Body of pancreas (tissue), 4 donors: ENCODE measurements around the gene IQGAP2.

Experiments
- POLR2A ChIP-seq, 3 donors: fragments of 450-650 bp; IDR thresholded peaks; one replicate each; pipeline ENCODE4 v1.6.1; 2016; ENCODE audit warnings: antibody characterized with exemption in 3 of 3, mild to moderate bottlenecking in 2 of 3
- TF ChIP-seq, protein P1 (sequence below), 7 experiments: fragments of 450-650 bp in 4 of 7; fragments of 200-600 bp in 3 of 7; sonication (generic) in 3 of 7; IDR thresholded peaks; one replicate each; pipeline ENCODE4 v1.5.1; 2016 to 2019; ENCODE audit warnings: antibody characterized with exemption in 7 of 7

DNA sequence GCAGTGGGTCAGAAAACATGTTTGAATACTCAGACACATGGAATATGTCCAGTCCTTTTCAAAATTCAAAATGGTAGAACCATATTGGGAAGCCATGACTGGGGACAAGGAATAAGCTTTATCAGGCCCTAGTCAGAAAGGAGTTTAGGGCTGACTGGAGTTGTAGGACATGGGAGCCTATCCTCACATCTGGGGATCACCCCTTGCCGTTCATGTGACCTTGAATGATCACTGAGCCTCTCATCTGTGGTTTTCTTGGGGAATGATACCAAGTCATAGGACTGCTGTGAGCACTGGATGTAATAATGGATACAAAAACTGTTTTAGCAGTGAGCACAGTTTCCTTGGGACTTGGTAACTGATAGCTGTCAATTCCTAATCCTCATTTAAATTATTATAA, 84.7 kb downstream of the IQGAP2 start:
- TF ChIP-seq, protein P1, sequence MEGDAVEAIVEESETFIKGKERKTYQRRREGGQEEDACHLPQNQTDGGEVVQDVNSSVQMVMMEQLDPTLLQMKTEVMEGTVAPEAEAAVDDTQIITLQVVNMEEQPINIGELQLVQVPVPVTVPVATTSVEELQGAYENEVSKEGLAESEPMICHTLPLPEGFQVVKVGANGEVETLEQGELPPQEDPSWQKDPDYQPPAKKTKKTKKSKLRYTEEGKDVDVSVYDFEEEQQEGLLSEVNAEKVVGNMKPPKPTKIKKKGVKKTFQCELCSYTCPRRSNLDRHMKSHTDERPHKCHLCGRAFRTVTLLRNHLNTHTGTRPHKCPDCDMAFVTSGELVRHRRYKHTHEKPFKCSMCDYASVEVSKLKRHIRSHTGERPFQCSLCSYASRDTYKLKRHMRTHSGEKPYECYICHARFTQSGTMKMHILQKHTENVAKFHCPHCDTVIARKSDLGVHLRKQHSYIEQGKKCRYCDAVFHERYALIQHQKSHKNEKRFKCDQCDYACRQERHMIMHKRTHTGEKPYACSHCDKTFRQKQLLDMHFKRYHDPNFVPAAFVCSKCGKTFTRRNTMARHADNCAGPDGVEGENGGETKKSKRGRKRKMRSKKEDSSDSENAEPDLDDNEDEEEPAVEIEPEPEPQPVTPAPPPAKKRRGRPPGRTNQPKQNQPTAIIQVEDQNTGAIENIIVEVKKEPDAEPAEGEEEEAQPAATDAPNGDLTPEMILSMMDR (IDR thresholded peaks at IDR 0.05): no peak
- TF ChIP-seq POLR2A (IDR thresholded peaks at IDR 0.05): no peak
